Measurements from ENCODE around the gene DTNB. TPM values are rescaled to one million over a fixed set of nuclear protein-coding genes. Genes with fewer than 3 reads are reported as not detected.

Gene DTNB
- polyA plus RNA-seq, 3 donors, result 18.0 to 21.0 (median 20.2) TPM

GRCh38 chr2:25453199-25453905, 220.0 kb downstream of the DTNB start:
- no peak for DNase-seq (ENCODE audit: extremely low read depth in 1 of 11, low read depth in 9 of 11, low spot score in 4 of 11)

GRCh38 chr2:25448808-25449207, 224.6 kb downstream of the DTNB start:
- no peak for DNase-seq (ENCODE audit: extremely low read depth in 1 of 11, low read depth in 9 of 11, low spot score in 4 of 11)

GRCh38 chr2:25447018-25447417, 226.4 kb downstream of the DTNB start:
- no peak for DNase-seq (ENCODE audit: extremely low read depth in 1 of 11, low read depth in 9 of 11, low spot score in 4 of 11)

- no peak for DNase-seq (ENCODE audit: extremely low read depth in 1 of 11, low read depth in 9 of 11, low spot score in 4 of 11)
Observed at GRCh38 chr2:25446122-25446521, 227.3 kb downstream of the DTNB start.

GRCh38 chr2:25445464-25445863, 227.9 kb downstream of the DTNB start:
- no peak for DNase-seq (ENCODE audit: extremely low read depth in 1 of 11, low read depth in 9 of 11, low spot score in 4 of 11)

GRCh38 chr2:25444608-25445270, 228.6 kb downstream of the DTNB start:
- DNase-seq (ENCODE audit: extremely low read depth in 1 of 11, low read depth in 9 of 11, low spot score in 4 of 11), result no peak

GRCh38 chr2:25443766-25444165, 229.6 kb downstream of the DTNB start:
- no peak for DNase-seq (ENCODE audit: extremely low read depth in 1 of 11, low read depth in 9 of 11, low spot score in 4 of 11)

GRCh38 chr2:25441353-25441752, 232.0 kb downstream of the DTNB start:
- DNase-seq (ENCODE audit: extremely low read depth in 1 of 11, low read depth in 9 of 11, low spot score in 4 of 11), result no peak

GRCh38 chr2:25438793-25439192, 234.6 kb downstream of the DTNB start:
- DNase-seq (ENCODE audit: extremely low read depth in 1 of 11, low read depth in 9 of 11, low spot score in 4 of 11), result no peak

- no peak for DNase-seq (ENCODE audit: extremely low read depth in 1 of 11, low read depth in 9 of 11, low spot score in 4 of 11)
Observed at GRCh38 chr2:25437881-25438662, 235.3 kb downstream of the DTNB start.

- DNase-seq (ENCODE audit: extremely low read depth in 1 of 11, low read depth in 9 of 11, low spot score in 4 of 11), result no peak
Observed at GRCh38 chr2:25435421-25435820, 238.0 kb downstream of the DTNB start.

- no peak for DNase-seq (ENCODE audit: extremely low read depth in 1 of 11, low read depth in 9 of 11, low spot score in 4 of 11)
Observed at GRCh38 chr2:25431604-25432003, 241.8 kb downstream of the DTNB start.

- DNase-seq (ENCODE audit: extremely low read depth in 1 of 11, low read depth in 9 of 11, low spot score in 4 of 11), result no peak
Observed at GRCh38 chr2:25430556-25430955, 242.8 kb downstream of the DTNB start.

- no peak for DNase-seq (ENCODE audit: extremely low read depth in 1 of 11, low read depth in 9 of 11, low spot score in 4 of 11)
Observed at GRCh38 chr2:25426326-25426725, 247.1 kb downstream of the DTNB start.

- no peak for DNase-seq (ENCODE audit: extremely low read depth in 1 of 11, low read depth in 9 of 11, low spot score in 4 of 11)
Observed at GRCh38 chr2:25424426-25425028, 248.8 kb downstream of the DTNB start.

- no peak for DNase-seq (ENCODE audit: extremely low read depth in 1 of 11, low read depth in 9 of 11, low spot score in 4 of 11)
Observed at GRCh38 chr2:25421820-25422411, 251.5 kb downstream of the DTNB start.

- no peak for DNase-seq (ENCODE audit: extremely low read depth in 1 of 11, low read depth in 9 of 11, low spot score in 4 of 11)
Observed at GRCh38 chr2:25421289-25421688, 252.1 kb downstream of the DTNB start.

- no peak for DNase-seq (ENCODE audit: extremely low read depth in 1 of 11, low read depth in 9 of 11, low spot score in 4 of 11)
Observed at GRCh38 chr2:25420820-25421237, 252.5 kb downstream of the DTNB start.

- DNase-seq (ENCODE audit: extremely low read depth in 1 of 11, low read depth in 9 of 11, low spot score in 4 of 11), result no peak
Observed at GRCh38 chr2:25419678-25420242, 253.6 kb downstream of the DTNB start.
